ENCODE data around the gene FOXP4. TPM values are rescaled to one million over a fixed set of nuclear protein-coding genes. Genes with fewer than 3 reads are reported as not detected.

The FOXP4 gene
- total RNA-seq, 8 experiments from 2014 or later, result 1.3 to 22.1 (median 12.8) TPM

GRCh38 chr6:41638935-41639808, 93.0 kb downstream of the FOXP4 start:
- in situ Hi-C loops (cut with MboI; ENCODE audit: low pct_unique_long_range_greater_than_20kb in 2 of 9, low sequenced_read_pairs in 9 of 9, unreplicated experiment in 9 of 9), result no loop called here
- peak overlapping the region in 1 of 2 donors; percentile 17 for H3K27ac ChIP-seq
- peaks cover 21 to 35% of the 10 kb centered on the region in 2 donors for H3K4me1 ChIP-seq (replicated peaks in 1 of 2)
- 0 to 48% (median 5%) methylated on average over 1 to 16 of the region's 40 CpGs; no CpG with 5 or more reads in 5 of the 10 experiments for WGBS, 10 experiments
- H3K4me3 ChIP-seq, result peak overlapping the region; percentile 43 to 77 (median 52)
- peak; percentile 21 to 65 (median 55) for ATAC-seq (replicated peaks in 6 of 8)

GRCh38 chr6:41639809-41640371, 93.7 kb downstream of the FOXP4 start:
- peaks cover 28 to 36% of the 10 kb centered on the region in 2 donors for H3K4me1 ChIP-seq (replicated peaks in 1 of 2)
- 12 to 67% (median 38%) methylated on average over 2 to 6 of the region's 8 CpGs; no CpG with 5 or more reads in 5 of the 10 experiments for WGBS, 10 experiments
- in situ Hi-C loops (cut with MboI; ENCODE audit: low pct_unique_long_range_greater_than_20kb in 2 of 9, low sequenced_read_pairs in 9 of 9, unreplicated experiment in 9 of 9), result no loop called here
- H3K4me3 ChIP-seq, result peak overlapping the region in 2 of 5 donors; percentile 54 to 77
- no peak overlapping the region for H3K27ac ChIP-seq
- ATAC-seq (replicated peaks in 6 of 8), result peak in 3 of 8 experiments; percentile 11 to 16 (median 13)

DNA sequence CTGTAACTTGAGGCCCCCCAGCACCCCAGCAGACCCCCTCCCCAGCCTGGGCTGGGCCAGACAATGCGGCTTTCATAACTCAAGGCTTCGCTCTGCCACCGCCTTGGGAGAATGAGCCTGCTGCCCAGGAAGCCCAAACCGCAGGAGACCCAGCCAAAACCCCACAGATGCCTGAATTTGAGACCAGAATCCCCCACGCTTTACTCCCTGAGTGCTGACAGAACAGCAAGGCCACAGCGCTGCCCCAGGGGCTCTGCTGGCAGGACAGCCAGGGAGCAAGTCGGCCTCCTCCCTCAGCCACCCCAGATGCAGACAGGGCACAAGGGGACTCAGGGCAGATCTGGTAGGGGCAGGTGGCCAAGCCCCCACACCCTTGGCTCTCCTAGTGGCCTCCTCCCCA, 94.2 kb downstream of the FOXP4 start:
- H3K4me3 ChIP-seq, result no peak overlapping the region
- H3K27ac ChIP-seq, result no peak overlapping the region
- WGBS, 10 experiments, result 50 to 72% methylated on average over 1 to 4 of the region's 7 CpGs; no CpG with 5 or more reads in 8 of the 10 experiments
- peaks cover 33 to 37% of the 10 kb centered on the region in 2 donors for H3K4me1 ChIP-seq (replicated peaks in 1 of 2)
- in situ Hi-C loops (cut with MboI; ENCODE audit: low pct_unique_long_range_greater_than_20kb in 2 of 9, low sequenced_read_pairs in 9 of 9, unreplicated experiment in 9 of 9), result no loop called here
- ATAC-seq (replicated peaks in 6 of 8), result no peak

DNA sequence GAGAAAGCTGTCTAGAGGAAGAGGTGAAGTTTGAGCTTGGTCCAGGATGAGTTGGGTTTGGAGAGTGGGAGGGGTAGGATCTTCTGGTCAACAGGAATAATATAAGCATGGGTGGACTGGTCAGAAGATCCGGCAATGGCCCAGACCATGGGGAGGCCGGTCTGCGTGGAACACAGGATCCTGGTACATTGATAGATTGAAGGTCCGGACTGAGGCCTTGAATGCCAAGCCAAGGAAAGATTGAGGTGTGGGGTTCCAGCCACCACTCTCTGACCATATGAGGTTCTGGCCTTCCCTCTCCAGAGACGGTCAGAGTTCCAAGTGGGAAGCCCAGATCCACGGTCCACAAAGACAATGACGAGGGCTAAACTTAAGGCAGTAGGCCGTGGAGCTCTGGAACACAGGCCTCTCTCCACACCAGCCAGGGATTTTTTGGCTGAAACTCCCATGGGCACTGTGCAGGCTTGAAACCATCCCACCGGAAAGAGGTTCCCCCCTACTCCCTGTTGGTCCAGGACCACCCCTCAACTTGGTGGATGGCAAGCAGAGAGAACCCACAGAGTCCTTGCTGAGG, 95.3 kb downstream of the FOXP4 start:
- peaks cover 37 to 40% of the 10 kb centered on the region in 2 donors for H3K4me1 ChIP-seq (replicated peaks in 1 of 2)
- in situ Hi-C loops (cut with MboI; ENCODE audit: low pct_unique_long_range_greater_than_20kb in 2 of 9, low sequenced_read_pairs in 9 of 9, unreplicated experiment in 9 of 9), result no loop called here
- no peak overlapping the region for H3K4me3 ChIP-seq
- ATAC-seq (replicated peaks in 6 of 8), result no peak
- no peak overlapping the region for H3K27ac ChIP-seq
- WGBS, 10 experiments, result 75 to 100% (median 83%) methylated on average over 1 to 5 of the region's 9 CpGs; no CpG with 5 or more reads in 3 of the 10 experiments

- in situ Hi-C loops (cut with MboI; ENCODE audit: low pct_unique_long_range_greater_than_20kb in 2 of 9, low sequenced_read_pairs in 9 of 9, unreplicated experiment in 9 of 9), result no loop called here
- no peak for ATAC-seq (replicated peaks in 6 of 8)
- Histone ChIP-seq H3K27ac (no peak overlapping the region), H3K4me3 (no peak overlapping the region), H3K4me1 (replicated peaks in 1 of 2) (peaks cover 37 to 40% of the 10 kb centered on the region in 2 donors)
- 10 to 100% (median 75%) methylated on average over 1 to 5 of the region's 11 CpGs; no CpG with 5 or more reads in 4 of the 10 experiments for WGBS, 10 experiments
Observed at GRCh38 chr6:41642090-41642959, 96.1 kb downstream of the FOXP4 start.

- Histone ChIP-seq H3K4me1 (replicated peaks in 1 of 2) (peaks cover 35 to 37% of the 10 kb centered on the region in 2 donors), H3K27ac (no peak overlapping the region), H3K4me3 (no peak overlapping the region)
- 29 to 100% (median 49%) methylated on average over 1 to 2 of the region's 10 CpGs; no CpG with 5 or more reads in 4 of the 10 experiments for WGBS, 10 experiments
- ATAC-seq (replicated peaks in 6 of 8), result no peak
- in situ Hi-C loops (cut with MboI; ENCODE audit: low pct_unique_long_range_greater_than_20kb in 2 of 9, low sequenced_read_pairs in 9 of 9, unreplicated experiment in 9 of 9), result no loop called here
Observed at GRCh38 chr6:41642960-41643898, 97.0 kb downstream of the FOXP4 start.

GRCh38 chr6:41643899-41644269, 97.7 kb downstream of the FOXP4 start:
- in situ Hi-C loops (cut with MboI; ENCODE audit: low pct_unique_long_range_greater_than_20kb in 2 of 9, low sequenced_read_pairs in 9 of 9, unreplicated experiment in 9 of 9), result no loop called here
- Histone ChIP-seq H3K27ac (peak overlapping the region in 1 of 2 donors; percentile 31), H3K4me1 (replicated peaks in 1 of 2) (peaks cover 35 to 37% of the 10 kb centered on the region in 2 donors)

DNA sequence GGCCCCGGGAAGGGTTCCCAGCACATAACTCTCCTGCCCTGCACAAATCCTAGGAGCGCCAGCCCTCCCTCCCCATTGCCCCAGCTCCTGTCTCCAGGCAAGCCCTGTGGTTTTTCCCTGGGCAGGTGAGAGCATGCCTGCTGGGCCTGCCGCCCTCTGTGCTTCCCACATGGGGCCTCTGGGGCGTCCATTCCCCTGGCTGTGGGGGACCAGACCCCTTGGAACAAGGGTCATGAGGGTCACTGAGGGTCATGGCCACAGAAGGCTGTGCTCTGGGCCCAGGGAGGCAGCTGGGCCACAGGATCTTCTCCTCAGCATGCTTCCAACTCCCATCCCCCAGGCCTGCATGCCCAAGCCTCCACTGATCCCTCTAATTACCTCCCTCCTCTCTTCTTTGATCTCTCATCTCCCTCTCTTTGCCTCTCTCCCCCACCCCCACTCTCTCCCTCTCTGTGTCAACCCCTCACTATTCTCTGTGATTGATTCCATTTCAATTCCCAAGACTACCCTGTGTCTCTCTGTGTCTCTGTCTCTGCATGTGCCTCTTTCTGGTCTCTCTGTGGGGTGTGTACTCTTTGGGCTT, 98.2 kb downstream of the FOXP4 start:
- H3K27ac ChIP-seq, result peak overlapping the region in 1 of 2 donors; percentile 31
- peaks cover 32 to 35% of the 10 kb centered on the region in 2 donors for H3K4me1 ChIP-seq (replicated peaks in 1 of 2)
- in situ Hi-C loops (cut with MboI; ENCODE audit: low pct_unique_long_range_greater_than_20kb in 2 of 9, low sequenced_read_pairs in 9 of 9, unreplicated experiment in 9 of 9), result no loop called here
- 0% methylated on average over 1 of the region's 4 CpGs; no CpG with 5 or more reads in 7 of the 10 experiments for WGBS, 10 experiments
- ATAC-seq (replicated peaks in 6 of 8), result peak in 5 of 8 experiments; percentile 45 to 70 (median 54)
- H3K4me3 ChIP-seq, result no peak overlapping the region

More at GRCh38 chr6:41643899-41644269, 97.7 kb downstream of the FOXP4 start:
- no peak for ATAC-seq (replicated peaks in 6 of 8)
- WGBS, 10 experiments, result 29 to 38% (median 33%) methylated on average over 1 to 3 of the region's 4 CpGs; no CpG with 5 or more reads in 7 of the 10 experiments
- no peak overlapping the region for H3K4me3 ChIP-seq

- in situ Hi-C loops (cut with MboI; ENCODE audit: low pct_unique_long_range_greater_than_20kb in 2 of 9, low sequenced_read_pairs in 9 of 9, unreplicated experiment in 9 of 9), result no loop called here
- no peak overlapping the region for H3K4me3 ChIP-seq
- ATAC-seq (replicated peaks in 6 of 8), result peak in 5 of 8 experiments; percentile 55 to 83 (median 72)
- WGBS, 10 experiments, result 11 to 100% (median 48%) methylated on average over 1 to 7 of the region's 12 CpGs; no CpG with 5 or more reads in 3 of the 10 experiments
- peak overlapping the region; percentile 6 to 30 for H3K27ac ChIP-seq
- H3K4me1 ChIP-seq (replicated peaks in 1 of 2), result peaks cover 24 to 27% of the 10 kb centered on the region in 2 donors
Observed at GRCh38 chr6:41645007-41645618, 98.9 kb downstream of the FOXP4 start.

- Histone ChIP-seq H3K4me1 (replicated peaks in 1 of 2) (peaks cover 23% of the 10 kb centered on the region in 2 donors), H3K4me3 (no peak overlapping the region), H3K27ac (no peak overlapping the region)
- in situ Hi-C loops (cut with MboI; ENCODE audit: low pct_unique_long_range_greater_than_20kb in 2 of 9, low sequenced_read_pairs in 9 of 9, unreplicated experiment in 9 of 9), result no loop called here
- 19 to 95% (median 73%) methylated on average over 1 to 9 of the region's 14 CpGs; no CpG with 5 or more reads in 2 of the 10 experiments for whole genome bisulfite sequencing, 10 experiments
- ATAC-seq (replicated peaks in 6 of 8), result no peak
Observed at GRCh38 chr6:41646026-41646795, 100.0 kb downstream of the FOXP4 start.
